ENCODE results near the gene SLIT3. TPM values are rescaled to one million over a fixed set of nuclear protein-coding genes. Genes with fewer than 3 reads are reported as not detected.

SLIT3 gene
- 54.1 TPM for total RNA-seq
- polyA plus RNA-seq (ENCODE audit: insufficient read depth, low read depth, low replicate concordance), result 14.5 TPM
- long read RNA-seq, donor 1, partial matches to known transcripts, result 10 of 10 reads
- long read RNA-seq, donor 1, other reads (novel, unspliced or antisense), result 0 of 10 reads
- long read RNA-seq, donor 2, result 0 reads
- long read RNA-seq, donor 3, result 0 reads
- long read RNA-seq, donor 4, result 0 reads
- long read RNA-seq, donor 5, result 0 reads
- long read RNA-seq, donor 6, result 0 reads
- long read RNA-seq, donor 7, partial matches to known transcripts, result 13 of 21 reads
- long read RNA-seq, donor 7, other reads (novel, unspliced or antisense), result 7 of 21 reads
- long read RNA-seq, donor 8, partial matches to known transcripts, result 5 of 8 reads
- long read RNA-seq, donor 8, other reads (novel, unspliced or antisense), result 0 of 8 reads
- long read RNA-seq, donor 9, result 0 reads
- long read RNA-seq, donor 10, result 0 reads

- H3K27ac ChIP-seq (ENCODE audit: low read depth in 2 of 2, low read length in 2 of 2), result peak within 1 kb of the TSS in 1 of 2 donors; percentile 60
- intact Hi-C loops (cut with DNase I), result no loop called here
These were observed at the start of gene SLIT3 for GRCh38 chr5:169300468-169301385. SLIT3 (minus strand) TSS chr5:169301139; CDS start chr5:169300709, 430 bp downstream.

DNA sequence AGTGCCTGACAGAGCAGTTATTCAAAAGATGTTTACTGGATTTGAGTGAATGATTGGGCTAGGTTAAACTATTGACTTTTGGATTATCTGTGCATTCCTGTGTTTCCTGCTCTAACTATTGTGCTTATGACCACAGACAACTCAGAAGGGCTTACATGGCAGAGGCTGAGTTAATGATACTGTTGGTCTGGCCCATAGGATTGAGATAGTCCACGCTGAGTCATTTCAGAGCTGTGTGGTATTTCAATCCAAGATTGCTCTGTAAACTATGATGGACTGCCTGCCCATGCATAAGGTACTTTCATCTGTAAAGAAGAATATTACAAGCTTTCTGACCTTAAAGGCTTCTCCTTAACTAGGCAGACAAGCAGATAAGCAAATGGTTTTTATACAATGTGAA, 49.1 kb upstream of the SLIT3 start:
- Histone ChIP-seq H3K9ac (ENCODE audit: low read length in 3 of 3) (no peak overlapping the region), H3K36me3 (ENCODE audit: control insufficient read depth in 2 of 3, insufficient read depth in 3 of 3, low read length in 3 of 3) (no peaks in the 10 kb centered on the region), H3K4me3 (ENCODE audit: low read length in 3 of 3) (no peak overlapping the region), H3K9me3 (ENCODE audit: control insufficient read depth in 2 of 3, insufficient read depth in 1 of 3, low read length in 3 of 3) (no peaks in the 10 kb centered on the region), H3K27me3 (ENCODE audit: control insufficient read depth, insufficient read depth, low read length) (no peaks in the 10 kb centered on the region), H3K27ac (ENCODE audit: low read depth in 2 of 2, low read length in 2 of 2) (no peak overlapping the region), H3K4me1 (ENCODE audit: control insufficient read depth in 2 of 3, insufficient read depth in 2 of 3, low read depth in 1 of 3, low read length in 3 of 3) (no peaks in the 10 kb centered on the region)
- no peak for FAIRE-seq
- intact Hi-C loops (cut with DNase I), result no loop called here
- TF ChIP-seq, protein P1, sequence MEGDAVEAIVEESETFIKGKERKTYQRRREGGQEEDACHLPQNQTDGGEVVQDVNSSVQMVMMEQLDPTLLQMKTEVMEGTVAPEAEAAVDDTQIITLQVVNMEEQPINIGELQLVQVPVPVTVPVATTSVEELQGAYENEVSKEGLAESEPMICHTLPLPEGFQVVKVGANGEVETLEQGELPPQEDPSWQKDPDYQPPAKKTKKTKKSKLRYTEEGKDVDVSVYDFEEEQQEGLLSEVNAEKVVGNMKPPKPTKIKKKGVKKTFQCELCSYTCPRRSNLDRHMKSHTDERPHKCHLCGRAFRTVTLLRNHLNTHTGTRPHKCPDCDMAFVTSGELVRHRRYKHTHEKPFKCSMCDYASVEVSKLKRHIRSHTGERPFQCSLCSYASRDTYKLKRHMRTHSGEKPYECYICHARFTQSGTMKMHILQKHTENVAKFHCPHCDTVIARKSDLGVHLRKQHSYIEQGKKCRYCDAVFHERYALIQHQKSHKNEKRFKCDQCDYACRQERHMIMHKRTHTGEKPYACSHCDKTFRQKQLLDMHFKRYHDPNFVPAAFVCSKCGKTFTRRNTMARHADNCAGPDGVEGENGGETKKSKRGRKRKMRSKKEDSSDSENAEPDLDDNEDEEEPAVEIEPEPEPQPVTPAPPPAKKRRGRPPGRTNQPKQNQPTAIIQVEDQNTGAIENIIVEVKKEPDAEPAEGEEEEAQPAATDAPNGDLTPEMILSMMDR (IDR thresholded peaks at IDR 0.05; ENCODE audit: borderline replicate concordance, extremely low read depth, insufficient read depth), result no peak
- DNase-seq, result no peak

More at GRCh38 chr5:169300468-169301385, at the start of gene SLIT3:
- TF ChIP-seq, protein P1 (IDR thresholded peaks at IDR 0.05; ENCODE audit: borderline replicate concordance, extremely low read depth, insufficient read depth), result no peak
- Histone ChIP-seq H3K36me3 (ENCODE audit: control insufficient read depth in 2 of 3, insufficient read depth in 3 of 3, low read length in 3 of 3) (no peaks in the 10 kb centered on the region), H3K27me3 (ENCODE audit: control insufficient read depth, insufficient read depth, low read length) (no peaks in the 10 kb centered on the region), H3K4me1 (ENCODE audit: control insufficient read depth in 2 of 3, insufficient read depth in 2 of 3, low read depth in 1 of 3, low read length in 3 of 3) (no peaks in the 10 kb centered on the region), H3K9ac (ENCODE audit: low read length in 3 of 3) (peak within 1 kb of the TSS in 1 of 3 donors; percentile 14), H3K4me3 (ENCODE audit: low read length in 3 of 3) (peak within 1 kb of the TSS; percentile 42 to 58 (median 51)), H3K9me3 (ENCODE audit: control insufficient read depth in 2 of 3, insufficient read depth in 1 of 3, low read length in 3 of 3) (no peaks in the 10 kb centered on the region)
- DNase-seq (peak; percentile 92 to 95 (median 93)), FAIRE-seq (no peak)

GRCh38 chr5:169347786-169348185, 46.8 kb upstream of the SLIT3 start:
- no peaks in the 10 kb centered on the region for H3K36me3 ChIP-seq (ENCODE audit: control insufficient read depth in 2 of 3, insufficient read depth in 3 of 3, low read length in 3 of 3)
- H3K27me3 ChIP-seq (ENCODE audit: control insufficient read depth, insufficient read depth, low read length), result no peaks in the 10 kb centered on the region
- H3K4me3 ChIP-seq (ENCODE audit: low read length in 3 of 3), result no peak overlapping the region
- peak overlapping the region in 1 of 2 donors; percentile 67 for H3K27ac ChIP-seq (ENCODE audit: low read depth in 2 of 2, low read length in 2 of 2)
- FAIRE-seq (no peak), DNase-seq (peak in 2 of 5 donors; percentile 53 to 78)
- TF ChIP-seq, protein P1 (IDR thresholded peaks at IDR 0.05; ENCODE audit: borderline replicate concordance, extremely low read depth, insufficient read depth), result no peak
- intact Hi-C loops (cut with DNase I), result no loop called here
- no peaks in the 10 kb centered on the region for H3K4me1 ChIP-seq (ENCODE audit: control insufficient read depth in 2 of 3, insufficient read depth in 2 of 3, low read depth in 1 of 3, low read length in 3 of 3)
- H3K9ac ChIP-seq (ENCODE audit: low read length in 3 of 3), result no peak overlapping the region
- H3K9me3 ChIP-seq (ENCODE audit: control insufficient read depth in 2 of 3, insufficient read depth in 1 of 3, low read length in 3 of 3), result no peaks in the 10 kb centered on the region
